WTC11 (cell line): ENCODE measurements around the gene AKT3.

Experiments
- ATF2 ChIP-seq: sonication (generic); formaldehyde crosslinking; IDR thresholded peaks from 2 replicates; pipeline ENCODE4 v1.8.1; 2022; ENCODE audit warnings: low read depth, missing genetic modification reagents, borderline replicate concordance
- CTCF ChIP-seq: fragments of 200-600 bp; IDR thresholded peaks from 2 replicates; pipeline ENCODE4 v1.8.0; 2022; ENCODE audit warnings: antibody characterized with exemption
- E2F4 ChIP-seq: sonication (generic); formaldehyde crosslinking; IDR thresholded peaks from 2 replicates; pipeline ENCODE4 v1.8.1; 2022; ENCODE audit warnings: low read depth, mild to moderate bottlenecking, moderate library complexity, missing genetic modification reagents, borderline replicate concordance
- ESRRA ChIP-seq: sonication (generic); formaldehyde crosslinking; IDR thresholded peaks from 2 replicates; pipeline ENCODE4 v1.8.1; 2022; ENCODE audit warnings: mild to moderate bottlenecking, missing genetic modification reagents, borderline replicate concordance
- FOXJ3 ChIP-seq: sonication (generic); formaldehyde crosslinking; IDR thresholded peaks from 2 replicates; pipeline ENCODE4 v1.9.0; 2021; ENCODE audit warnings: missing genetic modification reagents, mild to moderate bottlenecking, borderline replicate concordance
- MXD4 ChIP-seq: fragments of 250-450 bp; sonication (Bioruptor Pico); IDR thresholded peaks from 2 replicates; pipeline ENCODE4 v1.8.0; 2021; ENCODE audit warnings: mild to moderate bottlenecking, moderate library complexity, borderline replicate concordance
- NFYB ChIP-seq: sonication (generic); formaldehyde crosslinking; conservative IDR thresholded peaks from 2 replicates; pipeline ENCODE4 v1.8.0; 2022; ENCODE audit warnings: low read depth, missing genetic modification reagents
- NR2C2 ChIP-seq: sonication (generic); formaldehyde crosslinking; IDR thresholded peaks from 2 replicates; pipeline ENCODE4 v1.8.0; 2022; ENCODE audit warnings: mild to moderate bottlenecking, missing genetic modification reagents
- OVOL2 ChIP-seq: fragments of 250-450 bp; sonication (Bioruptor Pico); IDR thresholded peaks from 2 replicates; pipeline ENCODE4 v1.9.0; 2021; ENCODE audit warnings: mild to moderate bottlenecking, borderline replicate concordance
- PREB ChIP-seq: sonication (generic); formaldehyde crosslinking; IDR thresholded peaks from 2 replicates; pipeline ENCODE4 v1.8.1; 2022; ENCODE audit warnings: mild to moderate bottlenecking, missing genetic modification reagents, moderate library complexity, borderline replicate concordance
- ZNF121 ChIP-seq: sonication (generic); formaldehyde crosslinking; IDR thresholded peaks from 2 replicates; pipeline ENCODE4 v1.8.0; 2023; ENCODE audit warnings: missing genetic modification reagents
- TF ChIP-seq, protein P1 (sequence below): sonication (generic); formaldehyde crosslinking; IDR thresholded peaks from 2 replicates; pipeline ENCODE4 v1.8.1; 2023; ENCODE audit warnings: mild to moderate bottlenecking, missing genetic modification reagents, moderate library complexity

GRCh38 chr1:243733670-243734307 is 116.3 kb downstream of the AKT3 start:
- no peak for TF ChIP-seq CTCF
- no peak for TF ChIP-seq OVOL2 (CRISPR knock-in tag)
- no peak for TF ChIP-seq ATF2 (CRISPR knock-in tag)
- no peak for TF ChIP-seq MXD4 (CRISPR knock-in tag)
- TF ChIP-seq ESRRA (CRISPR knock-in tag) = no peak
- TF ChIP-seq NFYB = no peak
- TF ChIP-seq E2F4 = no peak
- TF ChIP-seq PREB (CRISPR knock-in tag) = no peak
- TF ChIP-seq NR2C2 (CRISPR knock-in tag) = no peak
- TF ChIP-seq, protein P1, sequence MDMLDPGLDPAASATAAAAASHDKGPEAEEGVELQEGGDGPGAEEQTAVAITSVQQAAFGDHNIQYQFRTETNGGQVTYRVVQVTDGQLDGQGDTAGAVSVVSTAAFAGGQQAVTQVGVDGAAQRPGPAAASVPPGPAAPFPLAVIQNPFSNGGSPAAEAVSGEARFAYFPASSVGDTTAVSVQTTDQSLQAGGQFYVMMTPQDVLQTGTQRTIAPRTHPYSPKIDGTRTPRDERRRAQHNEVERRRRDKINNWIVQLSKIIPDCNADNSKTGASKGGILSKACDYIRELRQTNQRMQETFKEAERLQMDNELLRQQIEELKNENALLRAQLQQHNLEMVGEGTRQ (CRISPR knock-in tag) = no peak
- TF ChIP-seq ZNF121 (CRISPR knock-in tag) = no peak
- no peak for TF ChIP-seq FOXJ3 (CRISPR knock-in tag)
